K562 (cell line): ENCODE data around the gene EBI3. TPM values are rescaled to one million over a fixed set of nuclear protein-coding genes. Genes with fewer than 3 reads are reported as not detected.

Experiments
- BCL6 ChIP-seq: fragments of 250-450 bp; sonication (Bioruptor Pico); IDR thresholded peaks from 2 replicates; pipeline ENCODE4 v1.4.0; 2020
- BHLHE40 ChIP-seq: IDR thresholded peaks from 2 replicates; pipeline ENCODE4 v1.6.1; 2011; ENCODE audit warnings: low read length, improper control_type of control experiment
- BRD4 ChIP-seq: fragments of 200-600 bp; sonication (generic); IDR thresholded peaks from 2 replicates; pipeline ENCODE4 v1.6.1; 2017; ENCODE audit warnings: inconsistent platforms
- CBFA2T3 ChIP-seq: fragments of 450-650 bp; IDR thresholded peaks from 2 replicates; pipeline ENCODE4 v1.6.1; 2017
- CC2D1A ChIP-seq: fragments of 450-650 bp; IDR thresholded peaks from 2 replicates; pipeline ENCODE4 v1.6.1; 2017; ENCODE audit warnings: mild to moderate bottlenecking
- CCAR2 ChIP-seq: fragments of 200-400 bp; formaldehyde crosslinking; IDR thresholded peaks from 2 replicates; pipeline ENCODE4 v1.6.1; 2017; ENCODE audit warnings: mild to moderate bottlenecking, low read depth, low read length
- DIDO1 ChIP-seq: fragments of 450-650 bp; IDR thresholded peaks from 2 replicates; pipeline ENCODE4 v1.6.1; 2016; ENCODE audit warnings: low read depth, missing biosample characterization, missing genetic modification characterization
- ETV1 ChIP-seq: fragments of 450-650 bp; conservative IDR thresholded peaks from 2 replicates; pipeline ENCODE4 v1.6.1; 2016; ENCODE audit warnings: missing genetic modification characterization, control low read depth, low read depth, missing compliant biosample characterization
- HDAC1 ChIP-seq, 2 experiments: fragments of 450-650 bp; IDR thresholded peaks; 2 replicates each; pipeline ENCODE4 v1.6.1; 2016 to 2017; ENCODE audit warnings: inconsistent platforms in 1 of 2, mild to moderate bottlenecking in 1 of 2, moderate library complexity in 1 of 2
- HMG20A ChIP-seq: fragments of 450-650 bp; formaldehyde crosslinking; conservative IDR thresholded peaks from 2 replicates; pipeline ENCODE4 v1.4.0; 2020; ENCODE audit warnings: mild to moderate bottlenecking, mixed read lengths
- KAT2B ChIP-seq: IDR thresholded peaks from one replicate; pipeline ENCODE4 v1.6.1; 2012; ENCODE audit warnings: low read depth, mild to moderate bottlenecking, control low read depth, inconsistent platforms, low read length, moderate library complexity
- LARP7 ChIP-seq: fragments of 450-650 bp; IDR thresholded peaks from 2 replicates; pipeline ENCODE4 v1.6.1; 2016
- OTX1 ChIP-seq: fragments of 450-650 bp; formaldehyde crosslinking; IDR thresholded peaks from 2 replicates; pipeline ENCODE4 v1.4.0; 2022; ENCODE audit warnings: mild to moderate bottlenecking
- POLR2AphosphoS5 ChIP-seq: IDR thresholded peaks from 2 replicates; pipeline ENCODE4 v1.6.1; 2011; ENCODE audit warnings: mild to moderate bottlenecking, low read depth, low read length, moderate library complexity; ENCODE audit not compliant: control insufficient read depth, insufficient read depth
- PPARD ChIP-seq: fragments of 250-450 bp; sonication (Bioruptor Pico); IDR thresholded peaks from 2 replicates; pipeline ENCODE4 v1.8.0; 2022; ENCODE audit warnings: inconsistent platforms, mild to moderate bottlenecking, moderate library complexity
- RBM25 ChIP-seq: fragments of 200-400 bp; formaldehyde crosslinking; IDR thresholded peaks from 2 replicates; pipeline ENCODE4 v1.6.1; 2018; ENCODE audit warnings: low read length, low read depth, moderate library complexity; ENCODE audit not compliant: severe bottlenecking
- SMC3 ChIP-seq: conservative IDR thresholded peaks from 2 replicates; pipeline ENCODE4 v1.6.1; 2011; ENCODE audit warnings: low read depth, low read length, improper control_type of control experiment; ENCODE audit not compliant: insufficient read depth
- SPI1 ChIP-seq: IDR thresholded peaks from 2 replicates; pipeline ENCODE4 v1.6.1; 2011; ENCODE audit warnings: low read depth, low read length, control low read depth, borderline replicate concordance
- SRSF7 ChIP-seq: fragments of 200-400 bp; formaldehyde crosslinking; optimal IDR thresholded peaks from 2 replicates; pipeline ENCODE3; 2017; ENCODE audit warnings: mild to moderate bottlenecking, low read depth, low read length
- ZNF134 ChIP-seq: fragments of 250-450 bp; sonication (Bioruptor Pico); conservative IDR thresholded peaks from 2 replicates; pipeline ENCODE4 v1.4.0; 2020
- ZNF263 ChIP-seq: sonication (generic); formaldehyde crosslinking; IDR thresholded peaks from 2 replicates; pipeline ENCODE4 v1.8.0; 2022; ENCODE audit warnings: mild to moderate bottlenecking, missing genetic modification reagents, borderline replicate concordance
- polyA plus RNA-seq, 8 experiments: library from polyadenylated mRNA; depleted of rRNA in 4 of 8; stranded (reverse) in 5 of 8; unstranded in 3 of 8; fragments of >200 nt; fragmentation: Nextera tagmentation in 2 of 8; fragmentation: Illumina TruSeq in 1 of 8; extraction: Ambion mirVana in 2 of 8; extraction: Trizol in 1 of 8; gene quantifications; 2 replicates each; pipeline versions ENCODE4 v1.2.1 to v1.2.3, GENCODE V29; 2011 to 2014; ENCODE audit warnings: inconsistent platforms in 1 of 8, missing spikeins in 1 of 8
- total RNA-seq, 7 experiments: library from RNA; depleted of rRNA in 6 of 7; stranded (reverse); fragments of >200 nt in 6 of 7; fragmentation: Illumina TruSeq in 2 of 7; extraction: Trizol in 2 of 7; gene quantifications; 2 replicates each; pipeline versions ENCODE4 v1.2.1 to v1.2.3, GENCODE V29; 2011 to 2021; ENCODE audit warnings: low replicate concordance in 1 of 7
- TF ChIP-seq, protein P1 (sequence below): fragments of 250-450 bp; sonication (Bioruptor Pico); IDR thresholded peaks from 2 replicates; pipeline ENCODE4 v1.5.0; 2020; ENCODE audit warnings: mild to moderate bottlenecking, borderline replicate concordance
- TF ChIP-seq, protein P2 (sequence below): fragments of 250-450 bp; sonication (Bioruptor Pico); IDR thresholded peaks from 2 replicates; pipeline ENCODE4 v1.4.0; 2020; ENCODE audit warnings: mild to moderate bottlenecking
- TF ChIP-seq, protein P3 (sequence below): fragments of 450-650 bp; formaldehyde crosslinking; IDR thresholded peaks from 2 replicates; pipeline ENCODE4 v1.4.0; 2020; ENCODE audit warnings: mild to moderate bottlenecking, moderate library complexity

EBI3 gene
- total and polyA plus RNA-seq, 9 of the 15 experiments (the other 6 are each of a cell fraction or from before 2014, with no cell fraction given), result 0.08 to 0.35 (median 0.22) TPM; not detected in 6

DNA sequence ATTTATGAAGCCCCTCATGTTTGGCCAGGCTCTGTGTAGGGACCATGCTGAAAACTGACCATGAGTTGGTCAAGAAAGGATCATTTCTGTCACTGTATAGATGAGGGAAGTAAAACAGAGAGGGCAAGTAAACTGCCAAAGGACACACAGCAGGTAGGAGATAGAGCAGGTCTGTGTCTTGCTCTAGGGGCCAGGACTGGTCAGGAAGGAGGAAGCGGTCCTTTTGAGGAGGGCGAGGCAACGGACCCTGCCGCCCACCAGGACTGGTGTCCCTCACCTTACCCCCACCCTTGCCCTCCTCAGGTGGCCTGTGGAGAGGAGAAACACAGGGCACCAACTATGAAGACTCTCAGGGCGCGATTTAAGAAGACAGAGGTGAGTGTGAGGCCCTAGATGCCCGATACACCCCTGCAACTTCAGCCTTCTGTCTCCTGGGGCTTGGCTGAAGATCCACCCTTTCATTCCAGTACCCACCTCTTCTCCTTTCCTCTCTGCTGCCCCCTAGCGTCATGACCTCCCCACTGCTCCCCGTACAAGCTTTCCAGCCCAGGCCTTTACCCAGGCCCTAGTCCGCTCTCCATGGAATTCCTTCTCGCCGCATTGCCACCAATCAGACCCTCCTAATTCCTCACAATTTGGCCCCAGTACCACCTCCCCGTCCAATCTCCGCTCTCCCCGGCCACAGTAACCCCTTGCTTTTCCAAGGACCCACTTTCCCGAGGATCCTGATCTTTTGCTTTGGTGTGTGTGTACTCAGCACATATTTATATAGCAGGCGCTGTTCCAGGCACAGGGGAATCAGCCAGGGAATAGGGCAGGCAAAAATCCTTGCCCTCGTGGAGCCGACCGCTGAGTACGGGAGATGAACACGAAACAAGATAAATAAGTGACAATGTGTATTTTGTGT, 43.0 kb upstream of the EBI3 start (continued):
- no peak for TF ChIP-seq SRSF7
- no peak for TF ChIP-seq DIDO1 (tag)
- TF ChIP-seq, protein P1, sequence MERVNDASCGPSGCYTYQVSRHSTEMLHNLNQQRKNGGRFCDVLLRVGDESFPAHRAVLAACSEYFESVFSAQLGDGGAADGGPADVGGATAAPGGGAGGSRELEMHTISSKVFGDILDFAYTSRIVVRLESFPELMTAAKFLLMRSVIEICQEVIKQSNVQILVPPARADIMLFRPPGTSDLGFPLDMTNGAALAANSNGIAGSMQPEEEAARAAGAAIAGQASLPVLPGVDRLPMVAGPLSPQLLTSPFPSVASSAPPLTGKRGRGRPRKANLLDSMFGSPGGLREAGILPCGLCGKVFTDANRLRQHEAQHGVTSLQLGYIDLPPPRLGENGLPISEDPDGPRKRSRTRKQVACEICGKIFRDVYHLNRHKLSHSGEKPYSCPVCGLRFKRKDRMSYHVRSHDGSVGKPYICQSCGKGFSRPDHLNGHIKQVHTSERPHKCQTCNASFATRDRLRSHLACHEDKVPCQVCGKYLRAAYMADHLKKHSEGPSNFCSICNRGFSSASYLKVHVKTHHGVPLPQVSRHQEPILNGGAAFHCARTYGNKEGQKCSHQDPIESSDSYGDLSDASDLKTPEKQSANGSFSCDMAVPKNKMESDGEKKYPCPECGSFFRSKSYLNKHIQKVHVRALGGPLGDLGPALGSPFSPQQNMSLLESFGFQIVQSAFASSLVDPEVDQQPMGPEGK (CRISPR knock-in tag), result no peak
- no peak; the same call in 1 of the 2 replicates for TF ChIP-seq ZNF263 (CRISPR knock-in tag)
- TF ChIP-seq BCL6, result no peak
- TF ChIP-seq CCAR2, result no peak
- TF ChIP-seq POLR2AphosphoS5, result no peak
- TF ChIP-seq, protein P2, sequence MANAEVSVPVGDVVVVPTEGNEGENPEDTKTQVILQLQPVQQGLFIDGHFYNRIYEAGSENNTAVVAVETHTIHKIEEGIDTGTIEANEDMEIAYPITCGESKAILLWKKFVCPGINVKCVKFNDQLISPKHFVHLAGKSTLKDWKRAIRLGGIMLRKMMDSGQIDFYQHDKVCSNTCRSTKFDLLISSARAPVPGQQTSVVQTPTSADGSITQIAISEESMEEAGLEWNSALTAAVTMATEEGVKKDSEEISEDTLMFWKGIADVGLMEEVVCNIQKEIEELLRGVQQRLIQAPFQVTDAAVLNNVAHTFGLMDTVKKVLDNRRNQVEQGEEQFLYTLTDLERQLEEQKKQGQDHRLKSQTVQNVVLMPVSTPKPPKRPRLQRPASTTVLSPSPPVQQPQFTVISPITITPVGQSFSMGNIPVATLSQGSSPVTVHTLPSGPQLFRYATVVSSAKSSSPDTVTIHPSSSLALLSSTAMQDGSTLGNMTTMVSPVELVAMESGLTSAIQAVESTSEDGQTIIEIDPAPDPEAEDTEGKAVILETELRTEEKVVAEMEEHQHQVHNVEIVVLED (CRISPR knock-in tag), result no peak
- TF ChIP-seq SPI1, result peak; percentile 16; the same call in 1 of the 2 replicates
- peak; percentile 56; the same call in 1 of the 2 replicates for TF ChIP-seq CC2D1A
- 0 out of 2 replicates have a peak, but pooled peaks have one; percentile 26 for TF ChIP-seq SMC3
- TF ChIP-seq RBM25, result peak; percentile 93
- no peak for TF ChIP-seq BRD4
- TF ChIP-seq KAT2B, result no peak
- no peak for TF ChIP-seq CBFA2T3
- TF ChIP-seq LARP7, result no peak
- TF ChIP-seq ETV1, result no peak
- no peak for TF ChIP-seq HMG20A
- no peak for TF ChIP-seq PPARD (CRISPR knock-in tag)
- TF ChIP-seq ZNF134, result no peak
- no peak for TF ChIP-seq BHLHE40
- no peak for TF ChIP-seq OTX1
- no peak for TF ChIP-seq HDAC1 (IDR thresholded peaks at IDR 0.05)
- TF ChIP-seq, protein P3, sequence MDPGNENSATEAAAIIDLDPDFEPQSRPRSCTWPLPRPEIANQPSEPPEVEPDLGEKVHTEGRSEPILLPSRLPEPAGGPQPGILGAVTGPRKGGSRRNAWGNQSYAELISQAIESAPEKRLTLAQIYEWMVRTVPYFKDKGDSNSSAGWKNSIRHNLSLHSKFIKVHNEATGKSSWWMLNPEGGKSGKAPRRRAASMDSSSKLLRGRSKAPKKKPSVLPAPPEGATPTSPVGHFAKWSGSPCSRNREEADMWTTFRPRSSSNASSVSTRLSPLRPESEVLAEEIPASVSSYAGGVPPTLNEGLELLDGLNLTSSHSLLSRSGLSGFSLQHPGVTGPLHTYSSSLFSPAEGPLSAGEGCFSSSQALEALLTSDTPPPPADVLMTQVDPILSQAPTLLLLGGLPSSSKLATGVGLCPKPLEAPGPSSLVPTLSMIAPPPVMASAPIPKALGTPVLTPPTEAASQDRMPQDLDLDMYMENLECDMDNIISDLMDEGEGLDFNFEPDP (CRISPR knock-in tag), result no peak
